Measurements from ENCODE around the gene ARHGAP28.

DNA sequence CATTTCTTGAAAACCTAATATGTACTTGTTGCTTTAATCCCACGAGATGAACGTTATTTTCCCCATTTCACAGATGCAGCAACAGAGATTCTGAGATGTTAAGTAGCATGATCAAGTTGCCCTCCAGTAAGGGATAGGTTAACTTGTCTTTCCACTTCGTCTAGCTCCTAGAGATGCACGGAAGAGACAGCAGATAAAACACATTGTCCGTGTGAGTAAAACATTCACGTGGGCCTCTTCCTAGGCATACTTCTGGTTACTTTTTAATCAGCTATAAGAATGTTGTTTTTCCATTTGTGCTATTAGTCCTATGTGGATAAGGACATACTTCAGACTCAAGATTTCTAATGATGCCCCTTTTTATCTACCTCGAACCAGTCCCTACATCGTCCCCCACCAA is 1.2 kb upstream of the ARHGAP28 start:
- TF ChIP-seq EZH2phosphoT487 (IDR thresholded peaks at IDR 0.05; ENCODE audit: borderline replicate concordance, low read length), result no peak
- TF ChIP-seq, protein P1, sequence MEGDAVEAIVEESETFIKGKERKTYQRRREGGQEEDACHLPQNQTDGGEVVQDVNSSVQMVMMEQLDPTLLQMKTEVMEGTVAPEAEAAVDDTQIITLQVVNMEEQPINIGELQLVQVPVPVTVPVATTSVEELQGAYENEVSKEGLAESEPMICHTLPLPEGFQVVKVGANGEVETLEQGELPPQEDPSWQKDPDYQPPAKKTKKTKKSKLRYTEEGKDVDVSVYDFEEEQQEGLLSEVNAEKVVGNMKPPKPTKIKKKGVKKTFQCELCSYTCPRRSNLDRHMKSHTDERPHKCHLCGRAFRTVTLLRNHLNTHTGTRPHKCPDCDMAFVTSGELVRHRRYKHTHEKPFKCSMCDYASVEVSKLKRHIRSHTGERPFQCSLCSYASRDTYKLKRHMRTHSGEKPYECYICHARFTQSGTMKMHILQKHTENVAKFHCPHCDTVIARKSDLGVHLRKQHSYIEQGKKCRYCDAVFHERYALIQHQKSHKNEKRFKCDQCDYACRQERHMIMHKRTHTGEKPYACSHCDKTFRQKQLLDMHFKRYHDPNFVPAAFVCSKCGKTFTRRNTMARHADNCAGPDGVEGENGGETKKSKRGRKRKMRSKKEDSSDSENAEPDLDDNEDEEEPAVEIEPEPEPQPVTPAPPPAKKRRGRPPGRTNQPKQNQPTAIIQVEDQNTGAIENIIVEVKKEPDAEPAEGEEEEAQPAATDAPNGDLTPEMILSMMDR (IDR thresholded peaks at IDR 0.05; ENCODE audit: low read depth, low read length, poor library complexity, severe bottlenecking), result no peak
